Measurements from ENCODE around the gene RXRA.

The RXRA gene

DNA sequence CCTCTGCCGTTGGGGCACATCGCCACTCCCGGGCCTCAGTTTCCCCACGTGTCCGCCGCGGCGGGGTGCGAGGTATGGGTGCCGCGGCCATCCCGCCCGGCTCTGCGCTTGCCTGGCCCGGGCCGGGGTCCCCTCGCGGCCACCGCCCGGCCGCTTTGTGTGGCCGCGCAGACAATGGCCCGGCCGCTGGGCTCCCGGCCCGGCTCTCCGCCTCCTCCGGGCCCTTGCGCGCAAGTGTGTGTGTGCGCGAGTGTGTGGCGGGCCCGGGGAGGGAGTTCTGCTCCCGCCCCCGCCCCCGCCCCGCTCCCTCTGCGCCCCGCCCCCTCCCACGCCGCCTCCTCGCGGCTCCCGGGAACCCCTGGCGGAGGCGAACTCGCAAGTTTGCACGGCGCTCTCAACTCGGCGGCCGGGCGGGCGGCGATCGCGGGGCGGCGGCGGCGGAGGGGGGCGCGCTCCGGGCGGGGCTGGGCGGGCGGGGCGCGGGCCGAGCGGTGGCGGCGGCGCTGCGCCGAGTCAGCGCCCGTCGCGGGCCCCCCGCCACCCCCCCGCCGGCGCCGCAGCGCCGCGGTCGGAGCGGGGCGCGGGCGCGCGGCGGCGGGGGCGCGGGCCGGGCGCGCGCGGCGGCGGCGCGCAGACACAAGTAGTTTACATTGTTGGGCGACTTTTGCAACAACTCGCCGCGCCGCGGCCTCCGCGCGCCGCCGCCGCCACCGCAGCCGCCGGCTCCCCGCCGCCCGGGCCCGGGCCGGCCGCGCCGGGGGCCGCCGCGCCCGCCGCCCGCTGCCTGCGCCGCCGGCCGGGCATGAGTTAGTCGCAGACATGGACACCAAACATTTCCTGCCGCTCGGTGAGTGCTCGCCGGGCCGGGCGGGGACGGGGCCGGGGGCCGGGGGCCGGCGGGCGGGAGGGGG, at the start of gene RXRA:
RXRA (plus strand) TSS at position 643 of the 911 bp plus-strand sequence; CDS start at position 820, 177 bp downstream.
- peak; percentile 65 for DNase-seq

GRCh38 chr9:134278286-134278685, 48.0 kb upstream of the RXRA start:
- no peak for DNase-seq

DNA sequence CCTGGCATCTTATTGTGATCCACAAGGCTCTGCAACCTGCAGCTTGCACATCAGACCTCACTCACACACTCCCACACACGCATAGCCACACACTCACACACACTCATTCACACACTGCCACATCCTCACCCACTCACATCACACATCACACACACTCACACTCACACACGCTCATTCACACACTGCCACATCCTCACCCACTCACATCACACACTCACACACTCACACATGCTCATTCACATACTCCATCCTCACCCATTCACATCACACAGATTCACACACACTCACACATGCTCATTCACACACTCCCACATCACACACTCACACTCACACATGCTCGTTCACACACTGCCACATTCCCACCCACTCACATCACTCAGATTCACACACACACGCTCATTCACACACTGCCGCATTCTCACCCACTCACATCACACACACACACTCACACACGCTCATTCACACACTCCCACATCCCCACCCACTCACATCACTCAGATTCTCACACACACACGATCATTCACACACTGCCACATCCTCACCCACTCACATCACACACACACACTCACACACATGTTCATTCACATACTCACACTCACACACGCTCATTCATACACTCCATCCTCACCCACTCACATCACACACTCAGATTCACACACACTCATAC, 47.1 kb upstream of the RXRA start:
- no peak for DNase-seq

DNA sequence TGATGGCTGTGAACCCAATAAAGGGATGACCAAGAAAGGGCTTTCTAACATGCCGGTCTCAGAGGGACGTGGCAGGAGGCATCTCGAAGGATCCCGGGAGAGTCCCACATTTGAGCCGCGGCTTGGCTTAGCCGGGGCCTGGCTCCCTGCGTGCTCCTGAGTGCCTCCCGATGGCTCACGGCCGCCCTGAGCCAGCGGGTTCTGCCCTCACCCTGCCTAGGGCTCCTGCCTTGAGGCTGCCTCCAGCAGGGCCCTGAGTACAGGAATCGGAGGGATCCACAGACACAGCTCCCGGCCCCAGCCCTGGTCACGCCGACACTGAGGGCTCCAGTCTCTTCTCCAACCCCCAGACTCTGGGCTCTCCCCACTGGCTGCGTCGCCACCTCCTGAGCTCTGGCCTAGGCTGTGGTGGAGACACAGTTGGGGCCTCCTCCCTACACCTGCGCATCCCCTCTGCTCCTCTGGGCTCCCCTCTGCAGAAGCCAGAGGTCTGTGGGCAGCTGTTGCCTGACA, 44.1 kb upstream of the RXRA start:
- no peak for DNase-seq

DNA sequence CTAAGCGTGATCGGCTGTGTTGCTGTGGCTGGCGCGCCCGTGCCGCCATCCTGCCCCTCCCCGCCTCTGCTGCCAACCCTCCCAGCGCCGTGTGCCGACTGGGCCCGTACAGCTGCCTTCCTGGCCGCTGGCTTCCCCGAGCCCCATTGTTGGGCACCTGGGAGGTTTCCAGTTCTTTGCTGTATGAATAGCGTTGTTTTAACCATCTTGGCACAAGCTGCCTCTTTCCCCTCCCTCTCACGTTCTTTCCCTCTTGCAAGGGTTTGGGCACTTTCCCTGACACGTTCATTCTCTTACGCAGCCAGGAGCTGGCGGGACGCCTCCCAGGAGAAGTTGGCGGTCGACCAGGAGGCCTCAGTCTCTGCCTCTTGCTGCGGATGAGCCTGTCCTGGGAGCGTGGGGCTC, 43.1 kb upstream of the RXRA start:
- no peak for DNase-seq

- DNase-seq = no peak
Observed at GRCh38 chr9:134283692-134284265, 42.5 kb upstream of the RXRA start.

GRCh38 chr9:134284273-134284672, 42.0 kb upstream of the RXRA start:
- DNase-seq = no peak

GRCh38 chr9:134284741-134285140, 41.5 kb upstream of the RXRA start:
- DNase-seq = no peak

- DNase-seq = no peak
Observed at GRCh38 chr9:134285215-134285845, 40.9 kb upstream of the RXRA start.

DNA sequence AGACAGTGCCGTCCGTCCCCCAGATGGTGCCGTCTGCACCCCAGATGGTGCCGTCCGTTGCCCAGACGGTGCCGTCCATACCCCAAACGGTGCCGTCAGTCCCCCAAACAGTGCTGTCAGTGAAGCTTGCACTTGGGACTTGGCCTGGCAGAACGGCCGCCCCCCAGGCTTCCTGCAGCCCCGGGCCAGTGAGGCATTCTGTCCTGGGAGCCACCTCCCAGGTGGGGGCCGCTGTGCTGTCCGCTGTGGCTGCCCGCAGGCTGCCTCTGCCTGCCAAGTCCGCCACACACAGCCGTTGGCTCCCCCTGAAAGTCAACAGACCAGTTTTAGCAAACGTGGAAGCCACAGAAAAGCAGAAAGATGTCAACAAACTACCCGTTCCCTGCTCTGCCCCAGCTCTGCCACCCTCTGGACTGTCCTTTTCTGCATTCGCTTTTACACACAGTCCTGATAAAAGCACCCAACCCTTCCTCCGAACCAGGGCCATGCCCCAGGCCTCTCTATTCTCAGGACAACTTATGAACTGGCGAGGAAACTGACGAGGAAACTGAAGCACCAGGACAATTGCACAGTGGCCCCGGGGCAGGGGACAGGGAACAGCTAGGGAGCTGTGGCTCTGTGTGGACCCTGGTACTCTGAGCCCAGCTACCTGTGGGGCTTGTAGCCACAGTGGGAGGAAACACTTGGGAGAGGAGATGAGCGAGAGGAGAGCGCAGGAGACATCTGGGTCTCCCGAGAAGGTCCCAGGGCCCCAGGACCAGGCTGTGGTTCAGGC, 39.6 kb upstream of the RXRA start:
- DNase-seq = no peak

GRCh38 chr9:134287591-134288491, 38.4 kb upstream of the RXRA start:
- no peak for DNase-seq

DNA sequence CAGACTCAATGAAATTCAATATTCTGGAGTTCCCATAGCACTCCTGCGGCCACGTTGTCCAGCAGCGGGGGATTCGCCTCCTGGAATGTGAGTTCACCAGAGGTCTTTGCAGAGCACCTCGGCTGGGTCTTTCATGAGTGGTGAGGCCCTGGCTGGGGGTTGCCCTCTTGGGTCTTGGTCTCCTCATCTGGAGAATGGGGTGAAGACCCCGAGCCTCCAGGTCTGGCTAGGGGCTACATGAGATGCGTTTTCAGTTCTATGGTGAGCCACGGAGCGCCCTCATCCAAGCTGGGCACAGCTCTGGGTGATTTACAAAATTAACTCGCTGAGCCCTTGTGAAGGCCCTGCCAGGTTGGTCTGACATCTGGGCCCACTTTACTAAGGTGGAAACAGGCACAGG, 37.5 kb upstream of the RXRA start:
- no peak for DNase-seq

DNA sequence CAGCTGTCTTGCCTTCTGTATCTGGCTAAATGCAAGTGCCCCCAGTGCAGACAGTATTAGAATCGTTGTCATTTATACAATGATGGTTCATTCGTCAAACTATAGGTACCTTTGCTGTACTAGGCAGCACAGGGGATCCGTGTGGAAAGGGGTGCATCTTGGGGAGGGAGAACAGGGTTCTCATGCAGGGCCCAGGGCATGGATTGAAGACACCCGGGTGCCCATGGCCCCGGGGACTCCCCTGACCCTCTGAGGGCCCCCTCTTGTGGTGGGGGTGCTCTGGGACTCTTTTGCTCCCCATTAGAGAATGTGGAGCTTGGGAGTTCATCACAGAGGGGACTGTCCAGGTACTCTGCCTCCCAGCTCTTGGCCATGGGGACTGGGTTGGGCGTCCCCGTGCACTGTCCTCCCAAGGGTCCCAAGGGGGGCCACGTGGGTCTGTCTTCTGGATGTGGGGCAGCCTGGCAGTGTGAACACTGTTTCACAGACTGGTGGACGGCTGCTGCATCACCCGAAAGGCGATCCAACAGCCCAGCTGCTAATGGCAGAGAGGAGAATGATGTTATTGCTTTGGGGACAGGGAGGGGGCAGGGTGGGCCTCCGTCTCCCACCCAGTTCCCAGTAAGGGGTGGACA, 36.9 kb upstream of the RXRA start:
- no peak for DNase-seq

GRCh38 chr9:134290603-134291451, 35.4 kb upstream of the RXRA start:
- no peak for DNase-seq

DNA sequence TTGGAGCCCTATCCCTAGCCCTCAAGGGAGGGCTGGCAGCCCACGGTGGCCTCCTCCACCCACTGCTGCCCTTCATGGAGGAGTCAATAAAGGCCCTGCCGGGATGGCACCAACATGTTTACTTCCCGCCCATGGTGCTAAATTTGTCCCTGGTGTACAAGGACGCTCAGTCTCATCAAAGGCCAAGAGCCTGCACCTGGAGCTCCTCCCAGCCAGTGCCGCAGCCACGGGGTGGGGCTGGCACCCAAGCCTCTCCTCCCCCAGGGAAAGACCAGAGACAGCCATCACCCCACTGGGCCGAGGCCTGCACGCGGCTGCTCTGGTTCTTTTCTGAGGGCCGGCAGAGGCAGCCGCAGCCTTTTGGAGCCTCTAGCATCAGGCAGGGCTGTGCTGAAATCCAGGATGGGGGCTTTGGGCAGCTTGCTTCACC, 34.8 kb upstream of the RXRA start:
- no peak for DNase-seq

DNA sequence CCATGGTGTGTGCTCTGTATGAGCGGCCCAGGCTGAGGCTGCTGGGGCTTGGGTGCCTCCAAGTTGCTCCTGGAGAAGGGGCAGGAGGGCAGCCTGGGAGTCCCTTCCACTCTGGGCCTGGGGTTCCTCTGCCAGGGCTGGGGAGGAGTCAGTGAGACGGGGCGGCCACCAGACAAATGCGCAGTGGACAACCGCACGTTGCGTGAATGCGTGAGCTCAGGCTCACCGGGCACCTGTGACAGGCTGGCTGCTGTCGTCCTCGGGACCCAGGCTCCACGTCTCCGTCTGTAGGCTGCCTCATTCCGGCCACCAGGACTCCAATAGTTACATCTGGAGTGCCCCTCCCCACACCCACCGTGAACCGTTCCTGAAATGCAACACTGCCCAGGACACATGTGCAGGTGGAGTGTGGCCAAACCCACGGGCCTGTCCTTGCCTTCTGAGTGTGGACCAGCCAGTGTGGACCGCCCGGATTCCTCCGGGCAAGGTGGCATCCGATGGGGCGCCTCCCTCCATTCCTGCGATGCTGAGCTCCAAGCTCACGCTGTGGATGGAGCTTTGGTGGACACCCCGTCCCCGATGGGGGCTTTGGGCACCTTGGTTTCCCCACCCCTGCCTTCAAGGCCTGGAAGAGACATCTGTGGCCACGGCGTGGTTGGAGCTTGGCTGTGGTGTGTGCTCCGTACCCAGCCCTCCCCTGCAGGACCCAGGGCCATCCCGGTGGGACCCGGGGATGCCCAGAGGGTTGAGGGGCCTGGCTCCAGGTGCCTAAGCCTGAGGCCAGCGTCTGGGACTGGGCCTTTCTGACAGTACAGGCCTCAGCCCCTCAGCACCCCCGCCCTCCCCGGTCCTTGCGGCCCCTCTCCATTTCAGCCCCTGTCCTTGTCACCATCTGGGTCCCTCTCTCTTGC, 34.0 kb upstream of the RXRA start:
- no peak for DNase-seq

DNA sequence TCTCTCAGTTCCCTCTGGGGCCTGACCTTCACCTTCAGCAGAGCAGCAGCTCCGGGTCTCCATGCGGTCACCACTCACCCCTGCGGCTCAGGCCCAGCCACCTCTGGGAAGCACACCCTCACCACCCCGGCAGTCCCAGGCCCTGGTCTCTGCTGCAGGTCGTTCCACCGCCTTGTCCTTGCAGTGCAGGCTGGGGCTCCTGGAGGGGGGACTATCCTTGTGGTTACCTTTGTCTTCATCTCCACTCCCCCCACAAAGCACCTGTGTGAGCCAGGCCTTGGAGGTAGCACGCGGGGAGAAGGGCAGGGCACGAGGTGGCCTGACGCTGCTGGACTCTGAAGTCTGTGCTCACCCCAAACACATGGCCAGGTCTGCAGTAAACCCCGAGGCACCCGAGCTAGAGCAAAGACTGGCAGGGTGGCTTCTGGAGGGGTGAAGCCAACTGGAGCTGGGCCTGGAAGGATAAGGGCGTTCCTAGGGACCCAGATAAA, 33.2 kb upstream of the RXRA start:
- no peak for DNase-seq

GRCh38 chr9:134293611-134294152, 32.6 kb upstream of the RXRA start:
- no peak for DNase-seq

Data from activated naive CD4-positive, alpha-beta T cell treated with Interleukin-2 at 50 U/mL for 16 hours (primary cell).